Vagina (tissue), 2 donors: ENCODE measurements around the gene BTN2A1. TPM values are rescaled to one million over a fixed set of nuclear protein-coding genes. Genes with fewer than 3 reads are reported as not detected.
"Not testable (repeated sequence)": the region's sequence is repeated elsewhere in the genome, so short reads cannot be mapped to it uniquely, and the experiment has no call there.

Experiments used
- DNase-seq, 2 donors: peaks; one replicate each; pipeline ENCODE4 v3.0.0-alpha.2; 2017; ENCODE audit errors: extremely low spot score in 2 of 2
- H3K27ac ChIP-seq: fragments of 200-600 bp; sonication (generic); one replicate; pipeline ENCODE4 v1.5.1; 2019
- H3K27me3 ChIP-seq: fragments of 200-600 bp; sonication (generic); one replicate; pipeline ENCODE4 v1.5.1; 2019
- H3K36me3 ChIP-seq, 2 donors: fragments of 200-600 bp; sonication (generic); one replicate each; pipeline ENCODE4 v1.5.1; 2017 to 2019
- H3K4me1 ChIP-seq: fragments of 200-600 bp; sonication (generic); one replicate; pipeline ENCODE4 v1.5.1; 2019
- H3K4me3 ChIP-seq, 2 donors: fragments of 200-600 bp; sonication (generic); 1 replicate in 1 of 2; 2 replicates in 1 of 2; pipeline ENCODE4 v1.5.1; 2016 to 2019
- H3K9me3 ChIP-seq: fragments of 200-600 bp; sonication (generic); one replicate; pipeline ENCODE4 v1.5.1; 2019
- CTCF ChIP-seq, 3 experiments: fragments of 450-650 bp in 2 of 3; fragments of 200-600 bp in 1 of 3; sonication (generic) in 1 of 3; IDR thresholded peaks; one replicate each; pipeline ENCODE4 v1.5.1; 2017 to 2019; ENCODE audit warnings: antibody characterized with exemption in 3 of 3, mild to moderate bottlenecking in 2 of 3, moderate library complexity in 2 of 3
- POLR2A ChIP-seq, 2 donors: fragments of 450-650 bp; IDR thresholded peaks; one replicate each; pipeline ENCODE4 v1.6.1; 2017; ENCODE audit warnings: antibody characterized with exemption in 2 of 2, mild to moderate bottlenecking in 2 of 2, moderate library complexity in 2 of 2
- POLR2AphosphoS5 ChIP-seq, 2 donors: sonication (generic); formaldehyde crosslinking; IDR thresholded peaks; one replicate each; pipeline ENCODE4 v1.9.0; 2017; ENCODE audit warnings: antibody characterized with exemption in 2 of 2, mild to moderate bottlenecking in 2 of 2, low read depth in 1 of 2; ENCODE audit not compliant: insufficient read depth in 1 of 2
- intact Hi-C: fragments of 100-400 bp; cut with DNase I; formaldehyde crosslinking; loops from one replicate; pipeline ENCODE4 v1.15.1; 2023
- total RNA-seq: library from RNA; depleted of rRNA; stranded (reverse); fragments of >200 nt; gene quantifications from one replicate; pipeline ENCODE4 v1.2.3, GENCODE V29; 2016

The BTN2A1 gene
- total RNA-seq, 1 donor from 2014 or later, result 18.4 TPM

- Histone ChIP-seq H3K36me3 (peaks cover 0 to 4% of the 10 kb centered on the region in 2 donors), H3K4me3 (no peak overlapping the region), H3K4me1 (peaks cover 35% of the 10 kb centered on the region), H3K27ac (no peak overlapping the region), H3K9me3 (no peaks in the 10 kb centered on the region), H3K27me3 (no peaks in the 10 kb centered on the region)
- intact Hi-C loops, result no loop called here
- TF ChIP-seq POLR2A (IDR thresholded peaks at IDR 0.05) (no peak), POLR2AphosphoS5 (IDR thresholded peaks at IDR 0.05; ENCODE audit: insufficient read depth in 1 of 2, low read depth in 1 of 2) (no peak), CTCF (IDR thresholded peaks at IDR 0.05) (no peak)
- no peak for DNase-seq
These were observed 30.3 kb upstream of the BTN2A1 start for GRCh38 chr6:26427451-26427809.

GRCh38 chr6:26428206-26428605, 29.5 kb upstream of the BTN2A1 start:
- H3K27ac ChIP-seq, result no peak overlapping the region
- H3K9me3 ChIP-seq, result no peaks in the 10 kb centered on the region
- no peak overlapping the region for H3K4me3 ChIP-seq
- DNase-seq, result no peak
- TF ChIP-seq CTCF (IDR thresholded peaks at IDR 0.05) (no peak), POLR2AphosphoS5 (IDR thresholded peaks at IDR 0.05; ENCODE audit: insufficient read depth in 1 of 2, low read depth in 1 of 2) (no peak), POLR2A (IDR thresholded peaks at IDR 0.05) (no peak)
- peaks cover 27% of the 10 kb centered on the region for H3K4me1 ChIP-seq
- no peaks in the 10 kb centered on the region for H3K27me3 ChIP-seq
- intact Hi-C loops, result no loop called here
- H3K36me3 ChIP-seq, result peaks cover 0 to 4% of the 10 kb centered on the region in 2 donors

DNA sequence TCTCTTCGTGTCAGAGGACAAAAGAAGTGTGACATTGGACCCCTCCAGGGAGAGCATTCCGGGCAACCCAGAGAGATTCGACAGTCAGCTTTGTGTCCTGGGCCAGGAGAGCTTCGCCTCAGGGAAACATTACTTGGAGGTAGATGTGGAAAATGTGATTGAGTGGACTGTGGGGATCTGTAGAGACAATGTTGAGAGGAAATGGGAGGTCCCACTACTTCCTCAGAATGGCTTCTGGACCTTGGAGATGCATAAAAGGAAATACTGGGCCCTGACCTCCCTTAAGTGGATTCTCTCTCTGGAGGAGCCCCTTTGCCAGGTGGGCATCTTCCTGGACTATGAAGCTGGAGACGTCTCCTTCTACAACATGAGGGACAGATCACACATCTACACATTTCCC, 27.0 kb upstream of the BTN2A1 start:
- no peak for DNase-seq
- H3K9me3 ChIP-seq, result no peaks in the 10 kb centered on the region
- intact Hi-C loops, result no loop called here
- peaks cover 10% of the 10 kb centered on the region for H3K4me1 ChIP-seq
- H3K27ac ChIP-seq, result no peak overlapping the region
- H3K27me3 ChIP-seq, result no peaks in the 10 kb centered on the region
- no peak overlapping the region for H3K4me3 ChIP-seq
- peaks cover 0 to 4% of the 10 kb centered on the region in 2 donors for H3K36me3 ChIP-seq
- TF ChIP-seq POLR2A (IDR thresholded peaks at IDR 0.05), result no peak
- no peak for TF ChIP-seq CTCF (IDR thresholded peaks at IDR 0.05)
- TF ChIP-seq POLR2AphosphoS5 (IDR thresholded peaks at IDR 0.05; ENCODE audit: insufficient read depth in 1 of 2, low read depth in 1 of 2), result no peak

GRCh38 chr6:26431258-26432172, 26.2 kb upstream of the BTN2A1 start:
- peaks cover 10% of the 10 kb centered on the region for H3K4me1 ChIP-seq
- DNase-seq, result no peak
- no peak overlapping the region for H3K27ac ChIP-seq
- H3K4me3 ChIP-seq, result no peak overlapping the region
- no peaks in the 10 kb centered on the region for H3K27me3 ChIP-seq
- TF ChIP-seq CTCF (IDR thresholded peaks at IDR 0.05) (no peak), POLR2A (IDR thresholded peaks at IDR 0.05) (no peak), POLR2AphosphoS5 (IDR thresholded peaks at IDR 0.05; ENCODE audit: insufficient read depth in 1 of 2, low read depth in 1 of 2) (no peak)
- H3K36me3 ChIP-seq, result peaks cover 0 to 4% of the 10 kb centered on the region in 2 donors
- intact Hi-C loops, result no loop called here
- no peaks in the 10 kb centered on the region for H3K9me3 ChIP-seq

DNA sequence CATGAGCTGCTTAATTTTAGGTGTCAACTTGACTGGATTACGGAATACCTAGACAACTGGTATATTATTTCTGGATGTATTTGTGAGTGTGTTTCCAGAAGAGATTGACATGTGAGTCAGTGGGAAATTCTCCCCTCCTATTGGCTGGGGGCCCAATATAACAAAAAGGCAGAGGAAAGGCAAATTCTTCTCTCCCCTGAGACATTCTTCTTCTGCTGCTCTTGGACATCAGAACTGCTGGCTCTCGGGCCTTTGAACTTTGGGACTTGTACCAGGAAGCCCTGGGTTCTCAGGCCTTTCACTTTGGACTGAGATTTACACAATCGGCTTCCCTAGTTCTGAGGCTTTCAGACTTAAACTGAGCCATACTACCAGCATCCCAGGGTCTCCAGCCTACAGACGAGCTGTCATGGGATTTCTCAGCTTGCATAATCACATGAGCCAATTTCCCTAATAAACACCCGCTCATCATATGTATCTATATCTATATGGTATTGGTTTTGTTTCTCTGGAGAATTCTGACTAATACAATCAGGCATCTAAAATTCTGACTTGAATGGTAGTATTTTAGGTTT, 25.0 kb upstream of the BTN2A1 start:
- intact Hi-C loops, result no loop called here
- Histone ChIP-seq H3K4me3 (no peak overlapping the region), H3K27me3 (no peaks in the 10 kb centered on the region), H3K27ac (no peak overlapping the region), H3K4me1 (peaks cover 10% of the 10 kb centered on the region), H3K9me3 (no peaks in the 10 kb centered on the region), H3K36me3 (peaks cover 0 to 4% of the 10 kb centered on the region in 2 donors)
- no peak for TF ChIP-seq POLR2AphosphoS5 (IDR thresholded peaks at IDR 0.05; ENCODE audit: insufficient read depth in 1 of 2, low read depth in 1 of 2)
- no peak for TF ChIP-seq POLR2A (IDR thresholded peaks at IDR 0.05)
- TF ChIP-seq CTCF (IDR thresholded peaks at IDR 0.05), result no peak
- no peak for DNase-seq

DNA sequence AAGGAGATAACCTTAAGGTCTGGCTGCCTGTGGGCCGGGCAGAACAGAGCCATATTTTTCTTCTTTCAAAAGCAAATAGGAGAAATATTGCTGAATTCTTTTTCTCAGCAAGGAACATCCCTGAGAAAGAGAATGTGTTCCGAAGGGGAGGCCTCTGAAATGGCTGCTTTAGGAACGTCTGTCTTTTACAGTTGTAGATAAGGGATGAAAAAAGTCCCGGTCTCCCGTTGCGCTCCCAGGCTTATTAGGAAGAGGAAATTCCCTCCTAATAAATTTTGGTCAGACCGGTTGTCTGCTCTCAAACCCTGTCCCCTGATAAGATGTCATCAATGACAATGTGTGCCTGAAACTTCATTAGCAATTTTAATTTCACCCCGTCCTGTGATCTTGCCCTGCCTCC, 24.1 kb upstream of the BTN2A1 start:
- H3K27ac ChIP-seq, H3K36me3 ChIP-seq, intact Hi-C loops, H3K4me3 ChIP-seq, H3K9me3 ChIP-seq, DNase-seq, H3K27me3 ChIP-seq: not testable (repeated sequence)
- peaks cover 10% of the 10 kb centered on the region for H3K4me1 ChIP-seq
